Heart left ventricle (tissue), 13 donors: ENCODE measurements around the gene TMEM203.
A peak's percentile ranks its signal among the peaks of the same experiment; 100 is the strongest.

ENCODE experiments used
- POLR2A ChIP-seq, 2 donors: fragments of 450-650 bp; IDR thresholded peaks; one replicate each; pipeline ENCODE4 v1.6.1; 2017; ENCODE audit warnings: antibody characterized with exemption in 2 of 2, mild to moderate bottlenecking in 2 of 2, moderate library complexity in 2 of 2
- TF ChIP-seq, protein P1 (sequence below), 12 donors: fragments of 200-600 bp; sonication (generic) in 4 of 12; IDR thresholded peaks; one replicate each; pipeline versions ENCODE4 v1.5.0 to v1.8.0; 2018 to 2022; ENCODE audit warnings: antibody characterized with exemption in 12 of 12, mild to moderate bottlenecking in 5 of 12
- donor health status: ischemic (EF 13 %, LVEDD 7.1; RV severe dilation, severe dysfunction).
- donor health status: DM: no; HTN: yes; CAD: no.
- donor health status: DM: no; HTN: no; CAD: no.
- donor health status: ischemic (EF 25% LVEDD 6.9; RV normal size, moderate dysfunction).
- donor health status: ischemic (EF 25% LVEDD 5.7; RV mildly dilated, moderate dysfunction).
- donor health status: ischemic (EF 35%, LVEDD 5.7; RV mildly dilated, moderate dysfunction).
- donor health status: nonischemic (EF 11% LVEDD 7.7; RV severe dilation, severe dysfunction).
- donor health status: DM: yes; HTN: yes; CAD: no.
- donor health status: PGD.
- donor health status: ischemic (EF 29% LVEDD 5.4; RV normal size, mild dysfunction).
- donor health status: nonischemic (EF 23%, LVEDD 6.1; RV moderate dilation, normal function).

DNA sequence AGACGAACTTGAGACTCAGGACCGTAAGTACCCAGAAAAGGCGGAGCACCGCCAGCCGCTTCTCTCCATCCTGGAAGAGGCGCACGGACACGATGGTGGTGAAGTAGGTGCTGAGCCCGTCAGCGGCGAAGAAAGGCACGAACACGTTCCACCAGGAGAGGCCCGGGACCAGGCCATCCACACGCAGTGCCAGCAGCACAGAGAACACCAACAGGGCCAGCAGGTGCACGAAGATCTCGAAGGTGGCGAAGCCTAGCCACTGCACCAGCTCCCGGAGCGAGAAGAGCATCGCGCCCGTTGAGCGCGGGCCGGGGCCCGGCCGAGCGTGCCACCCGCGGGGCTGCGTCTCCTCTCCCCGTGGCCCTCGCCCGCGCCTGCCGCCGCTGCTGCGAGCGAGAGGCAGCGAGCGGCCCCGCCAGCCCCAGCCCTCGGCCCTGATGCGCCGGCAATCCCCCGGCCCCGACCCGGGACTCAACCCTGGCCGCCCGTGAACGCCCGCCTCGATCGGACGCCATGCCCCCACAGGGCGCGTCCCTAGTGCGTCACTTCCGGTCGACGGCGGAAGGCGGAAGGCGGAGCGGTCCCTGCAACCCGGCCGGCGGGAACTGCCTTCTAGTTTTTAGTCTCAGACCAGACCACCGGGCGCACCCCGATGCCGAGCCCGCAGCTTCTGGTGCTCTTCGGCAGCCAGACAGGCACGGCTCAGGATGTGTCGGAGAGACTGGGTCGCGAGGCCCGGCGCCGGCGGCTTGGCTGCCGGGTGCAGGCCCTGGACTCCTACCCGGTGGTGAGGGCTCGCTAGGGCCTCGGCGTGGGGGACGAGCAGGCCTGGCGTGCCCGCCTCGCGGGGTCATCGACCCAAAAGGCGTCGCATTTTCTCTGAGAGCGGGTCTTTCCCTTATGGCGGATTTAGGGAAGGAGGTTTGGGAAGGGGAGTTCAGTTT lies at the start of gene TMEM203, which contains the start of gene NDOR1:
- TF ChIP-seq, protein P1, sequence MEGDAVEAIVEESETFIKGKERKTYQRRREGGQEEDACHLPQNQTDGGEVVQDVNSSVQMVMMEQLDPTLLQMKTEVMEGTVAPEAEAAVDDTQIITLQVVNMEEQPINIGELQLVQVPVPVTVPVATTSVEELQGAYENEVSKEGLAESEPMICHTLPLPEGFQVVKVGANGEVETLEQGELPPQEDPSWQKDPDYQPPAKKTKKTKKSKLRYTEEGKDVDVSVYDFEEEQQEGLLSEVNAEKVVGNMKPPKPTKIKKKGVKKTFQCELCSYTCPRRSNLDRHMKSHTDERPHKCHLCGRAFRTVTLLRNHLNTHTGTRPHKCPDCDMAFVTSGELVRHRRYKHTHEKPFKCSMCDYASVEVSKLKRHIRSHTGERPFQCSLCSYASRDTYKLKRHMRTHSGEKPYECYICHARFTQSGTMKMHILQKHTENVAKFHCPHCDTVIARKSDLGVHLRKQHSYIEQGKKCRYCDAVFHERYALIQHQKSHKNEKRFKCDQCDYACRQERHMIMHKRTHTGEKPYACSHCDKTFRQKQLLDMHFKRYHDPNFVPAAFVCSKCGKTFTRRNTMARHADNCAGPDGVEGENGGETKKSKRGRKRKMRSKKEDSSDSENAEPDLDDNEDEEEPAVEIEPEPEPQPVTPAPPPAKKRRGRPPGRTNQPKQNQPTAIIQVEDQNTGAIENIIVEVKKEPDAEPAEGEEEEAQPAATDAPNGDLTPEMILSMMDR (IDR thresholded peaks at IDR 0.05) = no peak
- TF ChIP-seq POLR2A (IDR thresholded peaks at IDR 0.05) = peak; percentile 35 to 83
